NCI-H2081 (cell line): ENCODE results near the gene DERL2.

Source experiments
- DNase-seq, 2 experiments: peaks; one replicate each; lab custom pipeline; 2025; lab: John Stamatoyannopoulos, UW

Gene DERL2

GRCh38 chr17:5501685-5502084, 15.7 kb upstream of the DERL2 start:
- DNase-seq = no peak

GRCh38 chr17:5500589-5501391, 14.8 kb upstream of the DERL2 start:
- peak; percentile 79 to 83 for DNase-seq

GRCh38 chr17:5500247-5500588, 14.2 kb upstream of the DERL2 start:
- DNase-seq = no peak

- DNase-seq = peak in 1 of 2 experiments; percentile 10
These were observed 13.7 kb upstream of the DERL2 start for GRCh38 chr17:5499476-5500231.

GRCh38 chr17:5492970-5493369, 7.0 kb upstream of the DERL2 start:
- no peak for DNase-seq

DNA sequence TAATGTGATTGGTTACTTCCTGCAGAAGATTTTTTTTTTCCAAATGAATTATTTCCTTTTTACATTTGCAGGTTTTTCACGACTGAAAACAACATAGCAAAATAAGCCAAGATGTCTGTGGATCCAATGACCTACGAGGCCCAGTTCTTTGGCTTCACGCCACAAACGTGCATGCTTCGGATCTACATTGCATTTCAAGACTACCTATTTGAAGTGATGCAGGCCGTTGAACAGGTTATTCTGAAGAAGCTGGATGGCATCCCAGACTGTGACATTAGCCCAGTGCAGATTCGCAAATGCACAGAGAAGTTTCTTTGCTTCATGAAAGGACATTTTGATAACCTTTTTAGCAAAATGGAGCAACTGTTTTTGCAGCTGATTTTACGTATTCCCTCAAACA, 2.8 kb upstream of the DERL2 start:
- DNase-seq = no peak

DNA sequence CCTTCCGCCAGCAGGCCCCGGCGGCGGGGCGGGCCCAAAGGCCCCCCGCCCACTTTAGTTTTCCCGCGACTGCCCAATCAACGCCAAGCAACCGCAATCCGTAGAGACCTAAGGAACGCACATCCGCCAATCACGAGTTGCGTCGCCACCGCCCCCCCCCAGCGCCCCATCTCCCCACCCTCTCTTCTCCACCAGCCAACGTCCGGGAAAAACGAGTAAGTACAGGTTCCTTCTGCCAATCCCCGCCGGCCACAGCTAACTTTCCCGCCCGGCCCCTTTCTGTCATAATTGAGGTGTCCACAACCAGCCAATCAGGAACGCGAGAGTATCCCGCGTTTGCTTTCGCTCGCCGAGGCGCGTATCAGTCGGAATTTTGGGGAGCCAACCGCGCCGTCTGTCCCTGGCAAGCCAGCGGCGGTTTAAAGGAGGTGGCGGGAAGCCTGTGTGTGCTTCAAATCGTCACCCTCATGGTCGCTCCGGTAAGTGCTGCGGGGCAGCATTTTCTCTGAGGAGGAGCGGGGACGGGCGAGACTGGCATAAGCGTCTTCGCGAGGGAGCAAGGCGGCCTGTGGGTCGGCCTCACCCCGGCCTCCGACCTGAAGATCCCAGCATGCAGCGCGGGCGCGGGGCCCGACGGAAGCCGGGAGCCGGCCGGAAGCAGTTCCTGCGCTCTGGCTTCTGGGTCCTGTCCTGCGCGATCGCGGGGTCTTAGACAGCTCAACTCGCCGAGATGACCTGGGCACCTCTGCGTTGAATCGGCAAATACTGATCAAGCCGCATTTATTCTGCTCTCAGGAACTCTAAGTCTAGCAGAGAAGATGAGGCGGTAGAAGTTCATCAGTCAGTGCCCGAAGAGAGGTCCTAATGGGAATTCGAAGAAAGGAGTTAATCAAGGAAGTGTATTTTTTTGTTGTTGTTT, 487 bp upstream of the DERL2 start, which contains the start of gene MIS12:
Gene MIS12, plus strand, starts transcription at position 361 of the 919 bp plus-strand sequence. CDS start 2,297 bp downstream, outside the sequence.
- DNase-seq = peak; percentile 96 to 97

- no peak for DNase-seq
These were observed 4.5 kb downstream of the DERL2 start for GRCh38 chr17:5481451-5481850.

DNA sequence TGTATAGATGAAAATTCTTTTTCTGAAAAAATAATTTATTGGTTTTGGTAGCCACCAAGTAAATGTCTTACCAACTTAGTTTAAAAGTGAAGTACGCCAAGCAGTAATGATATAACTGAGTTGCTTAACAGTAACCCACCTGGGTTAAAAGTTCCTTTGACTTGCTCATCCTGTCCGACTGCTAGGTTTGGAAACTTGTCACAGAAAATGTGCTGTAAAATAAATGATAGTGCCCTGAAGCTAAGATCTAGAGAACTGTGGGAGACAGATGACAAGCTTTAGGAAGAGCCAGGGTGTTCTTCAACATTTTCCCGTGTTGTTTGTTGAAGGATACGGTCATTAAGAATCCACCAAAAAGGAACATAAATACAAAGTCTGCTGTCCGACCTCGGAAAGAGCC, 5.0 kb downstream of the DERL2 start:
- no peak for DNase-seq

DNA sequence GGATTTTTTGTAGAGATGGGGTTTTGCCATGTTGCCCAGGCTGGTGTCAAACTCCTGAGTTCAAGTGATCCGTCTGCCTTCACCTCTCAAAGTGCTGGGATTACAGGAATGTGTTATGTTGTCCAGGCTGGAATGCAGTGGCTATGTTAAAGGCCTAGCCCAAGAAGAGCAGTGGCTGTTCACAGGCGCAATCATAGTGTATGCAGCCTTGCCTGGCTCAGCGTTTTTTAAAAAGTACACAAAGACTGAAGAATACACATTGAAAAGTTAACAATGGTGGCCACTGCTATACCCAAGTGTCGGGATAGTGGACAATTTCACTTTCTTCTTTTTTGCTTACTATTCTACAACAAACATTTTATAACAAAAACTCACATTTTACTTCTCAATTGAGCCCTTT, 7.0 kb downstream of the DERL2 start:
- no peak for DNase-seq

DNA sequence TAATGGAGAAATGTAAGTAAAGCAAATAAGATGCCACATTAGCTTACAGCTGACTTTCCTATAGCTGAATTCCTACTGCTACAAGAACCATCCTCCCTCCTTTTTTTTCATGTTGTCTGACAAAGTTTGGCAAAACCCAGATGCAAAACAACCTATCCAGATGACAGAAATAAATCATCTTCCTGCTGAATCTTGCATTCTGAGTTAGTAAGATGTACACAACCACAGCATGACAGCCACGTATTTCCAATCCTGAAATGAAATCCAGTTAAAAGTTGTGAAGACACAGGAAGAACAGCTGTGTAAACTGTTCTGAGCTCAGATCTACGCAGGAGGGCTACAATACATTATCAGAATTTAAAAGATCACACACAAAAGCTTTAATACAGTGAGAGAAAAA, 12.1 kb downstream of the DERL2 start:
- DNase-seq = no peak

DNA sequence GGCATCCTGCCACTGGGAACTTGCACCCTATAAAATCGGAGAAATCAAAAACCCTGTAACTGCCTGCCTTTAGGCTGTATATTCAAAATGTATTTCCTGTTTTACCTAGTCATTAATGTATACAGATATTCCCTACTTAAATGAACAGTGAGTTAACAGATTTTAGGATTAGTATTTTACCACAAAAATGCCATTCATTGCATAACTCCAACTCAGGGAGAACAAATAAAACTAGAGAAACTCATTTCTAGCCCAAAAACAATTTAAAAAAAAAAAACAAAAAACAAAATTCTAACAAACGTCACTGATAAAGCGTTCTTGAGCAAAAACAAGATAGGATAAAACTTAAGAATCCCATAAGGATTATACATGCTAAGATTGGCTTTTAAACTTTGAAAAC, 13.5 kb downstream of the DERL2 start:
- DNase-seq = no peak

- DNase-seq = no peak
These were observed 17.9 kb downstream of the DERL2 start for GRCh38 chr17:5468075-5468473.

DNA sequence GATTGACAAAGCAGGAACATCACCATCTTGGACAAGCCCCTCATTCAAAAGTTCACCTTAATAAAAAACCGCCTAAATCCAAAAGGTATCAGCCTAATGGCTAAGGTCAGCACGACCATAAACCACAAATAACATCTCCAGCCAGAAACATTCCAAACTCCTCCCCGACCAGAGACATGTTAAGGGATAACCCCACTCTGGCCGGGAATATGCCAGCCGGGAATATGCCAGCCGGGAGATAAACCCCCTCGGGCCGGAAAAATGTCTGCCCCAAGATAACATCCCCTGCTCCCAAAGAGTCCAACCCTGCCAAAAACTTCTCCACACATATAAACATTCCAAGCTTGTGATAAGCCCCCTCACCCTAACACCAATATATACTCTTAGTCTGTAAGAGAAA, 18.6 kb downstream of the DERL2 start:
- DNase-seq = no peak

DNA sequence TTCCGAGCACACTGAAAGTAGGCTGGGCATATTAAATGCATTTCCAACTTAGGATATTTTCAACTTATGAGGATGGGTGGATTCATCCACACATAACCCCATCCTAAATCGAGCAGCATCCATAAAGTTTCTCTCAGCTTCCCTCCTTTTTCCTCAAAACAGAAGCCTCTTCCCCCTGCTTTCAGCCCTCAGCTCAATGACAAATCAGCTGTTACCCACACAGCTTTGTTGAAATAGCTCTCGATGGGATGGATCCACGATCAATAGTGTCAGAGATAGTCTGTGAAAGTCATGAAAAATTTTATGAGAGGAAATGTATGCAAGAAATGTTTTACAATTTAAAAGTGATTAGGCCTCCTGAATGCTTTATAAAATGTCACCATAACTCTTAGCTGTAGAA, 19.7 kb downstream of the DERL2 start:
- DNase-seq = no peak

DNA sequence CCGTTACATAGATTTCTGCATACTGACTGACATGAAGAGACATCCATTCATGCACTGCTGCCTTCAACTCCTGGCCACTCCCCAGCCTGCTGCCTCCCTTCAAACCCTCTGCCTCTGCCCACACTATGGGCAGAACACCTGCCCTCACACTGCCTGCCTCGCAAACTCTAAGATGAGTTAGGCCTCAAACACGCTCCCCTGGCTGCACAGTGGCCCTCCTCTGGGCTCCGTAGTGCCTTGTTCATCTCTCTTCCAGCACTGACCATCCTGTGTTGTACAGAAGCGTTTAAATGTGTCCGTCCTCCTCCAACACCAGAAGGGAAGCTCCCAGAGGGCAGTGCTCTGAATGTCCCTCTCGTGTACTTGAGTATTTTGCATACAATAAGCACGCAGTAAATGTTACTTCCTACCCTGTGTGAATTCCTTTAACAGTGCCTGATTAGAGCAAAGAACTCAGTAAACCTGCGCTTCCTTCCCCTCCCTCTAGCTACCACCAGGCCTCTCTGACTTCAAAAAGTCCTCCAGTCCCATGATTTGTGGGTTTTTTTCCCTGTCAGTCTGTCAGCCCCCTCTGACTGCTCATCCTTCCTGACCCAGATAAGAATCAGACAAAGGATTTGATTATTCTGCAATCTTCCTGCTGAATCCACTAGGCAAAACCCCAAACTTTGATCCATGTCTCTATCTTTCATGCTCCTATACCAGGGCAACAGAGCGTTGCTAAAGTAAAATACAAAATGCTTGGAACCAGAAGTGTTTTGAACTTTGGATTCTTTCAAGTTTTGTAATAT, 21.1 kb downstream of the DERL2 start:
- no peak for DNase-seq

DNA sequence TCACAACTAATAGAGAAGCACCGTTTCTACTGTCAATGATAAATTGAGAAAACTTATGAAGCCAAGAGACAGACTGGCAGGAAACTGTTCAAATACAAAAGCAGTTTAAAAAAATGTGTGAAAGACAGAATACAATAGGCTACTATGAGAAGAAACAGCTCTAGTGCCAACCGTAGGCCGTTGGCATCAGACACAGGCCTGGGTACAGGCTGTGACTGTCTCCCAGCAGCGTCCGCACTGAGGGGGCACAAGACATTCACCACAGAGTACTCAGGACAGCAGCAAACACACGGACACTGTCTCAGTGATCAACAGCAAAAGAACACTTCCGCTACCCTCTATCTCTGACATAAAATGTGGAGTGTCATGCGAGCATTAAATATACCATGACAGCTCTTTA, 39.2 kb downstream of the DERL2 start:
- no peak for DNase-seq

DNA sequence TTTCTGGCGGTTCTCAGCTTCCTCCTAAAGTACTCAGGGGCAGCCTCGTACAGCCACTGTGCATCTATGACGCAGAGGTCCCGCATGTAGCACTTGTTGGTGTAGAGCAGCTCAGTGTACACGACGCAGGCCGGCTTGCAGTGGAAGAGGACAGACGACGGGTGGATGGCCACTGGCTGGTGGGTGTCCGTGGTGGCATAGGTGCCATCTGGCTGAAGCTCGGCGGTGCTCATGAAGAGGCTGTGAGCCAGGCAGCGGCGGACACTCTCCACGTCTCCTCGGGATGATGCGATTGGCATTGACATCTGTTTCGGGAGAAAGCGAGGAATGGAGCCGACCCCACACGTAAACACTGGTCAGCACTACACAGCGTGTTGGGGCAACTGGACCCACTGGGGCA, 41.8 kb downstream of the DERL2 start:
- DNase-seq = no peak

DNA sequence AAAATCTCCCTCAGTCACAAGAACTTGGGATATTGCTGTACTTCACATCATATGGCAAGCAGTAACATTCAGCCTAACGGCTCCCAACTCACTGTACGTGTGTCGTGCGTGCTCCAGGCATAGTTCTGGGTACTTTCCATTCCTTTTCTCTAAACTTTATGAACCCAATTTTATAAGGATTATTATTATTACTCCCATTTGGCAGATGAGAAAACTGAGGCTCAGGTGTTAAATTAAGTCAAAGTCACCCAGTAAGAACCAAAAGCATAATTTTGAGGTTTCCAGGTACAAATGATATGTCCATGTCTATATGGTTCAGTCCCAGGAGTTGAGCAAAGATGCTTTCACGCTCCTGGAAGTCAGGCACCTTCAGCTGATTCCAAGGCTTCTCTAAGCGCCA, 42.2 kb downstream of the DERL2 start:
- no peak for DNase-seq

- DNase-seq = no peak
These were observed 46.6 kb downstream of the DERL2 start for GRCh38 chr17:5439446-5439764.

DNA sequence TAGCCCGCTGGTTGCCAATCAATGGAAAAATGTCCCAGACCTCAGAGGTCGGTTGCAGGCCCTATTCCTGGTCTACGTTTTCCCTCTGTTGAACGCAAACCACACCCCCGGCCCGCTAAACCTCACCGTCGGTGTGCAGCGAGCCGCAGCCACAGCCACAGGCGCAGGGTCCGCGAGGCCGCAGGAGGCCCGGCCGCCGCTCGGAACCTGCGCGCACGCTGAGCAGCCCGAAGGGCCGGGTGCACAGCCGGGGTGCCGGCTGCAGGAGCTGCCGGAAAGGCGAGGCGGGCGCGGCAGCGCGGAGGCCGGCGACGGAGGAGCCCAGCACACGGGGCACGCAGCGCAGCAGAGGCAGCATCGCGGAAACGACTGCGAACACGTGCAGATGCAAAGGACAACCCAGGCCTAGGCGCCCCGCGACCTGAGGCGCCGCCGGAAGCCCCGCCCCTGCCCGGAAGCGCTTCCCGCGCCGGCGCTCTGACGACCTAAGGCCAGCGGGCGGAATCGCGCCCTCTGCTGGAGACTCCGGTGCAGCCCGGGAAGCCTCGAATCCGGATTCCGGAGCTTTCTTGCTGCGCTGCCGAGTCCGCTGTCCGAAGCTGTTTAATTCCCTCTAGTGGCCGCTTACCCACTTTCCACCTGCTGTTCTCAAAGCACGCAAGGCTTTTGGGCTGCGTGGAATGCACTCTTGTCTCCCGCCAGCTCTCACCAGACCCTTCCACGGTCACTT, 47.1 kb downstream of the DERL2 start, which contains the start of gene C1QBP:
Gene C1QBP, minus strand, starts transcription at position 440 of the 730 bp plus-strand sequence. Its CDS starts 82 bp downstream, at position 358.
- peak; percentile 71 to 84 for DNase-seq
